ENCODE results near the gene LAG3. TPM values are rescaled to one million over a fixed set of nuclear protein-coding genes. Genes with fewer than 3 reads are reported as not detected.

Gene LAG3
- total RNA-seq, 1 experiment from 2014 or later, result 2.2 TPM

DNA sequence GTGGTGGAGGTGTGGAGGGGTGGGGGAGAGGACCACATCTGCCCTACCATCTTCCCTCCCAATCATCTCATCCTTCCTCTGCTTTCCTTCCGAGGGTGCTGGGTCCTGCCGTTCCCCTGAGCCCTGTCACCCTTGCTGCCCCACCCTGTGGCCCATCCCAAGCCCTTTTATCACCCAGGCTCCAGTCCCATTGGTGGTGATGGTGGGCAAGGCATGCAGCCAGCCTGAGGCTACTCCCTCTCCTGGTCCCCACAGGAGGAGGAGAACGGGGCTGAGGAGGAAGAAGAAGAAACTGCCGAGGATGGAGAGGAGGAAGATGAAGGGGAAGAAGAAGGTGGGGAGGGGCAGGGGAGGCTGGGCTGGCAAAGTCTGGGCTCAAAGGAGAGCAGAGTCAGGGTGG is 2.7 kb upstream of the LAG3 start:
- peaks cover 10% of the 10 kb centered on the region for H3K4me1 ChIP-seq (ENCODE audit: insufficient read depth, low read length)
- H2BK20ac ChIP-seq (ENCODE audit: low read depth, low read length, poor library complexity, severe bottlenecking), result no peak overlapping the region
- no peak overlapping the region for H3T11ph ChIP-seq (ENCODE audit: low read length)
- H3K4ac ChIP-seq (ENCODE audit: low read depth, low read length), result no peak overlapping the region
- H3K9ac ChIP-seq (ENCODE audit: extremely low read depth, insufficient read length, low read length), result no peak overlapping the region
- peaks cover 33% of the 10 kb centered on the region for H3K23me2 ChIP-seq (ENCODE audit: insufficient read length, low read depth, low read length, poor library complexity, severe bottlenecking)
- no peak overlapping the region for H2BK120ac ChIP-seq (ENCODE audit: low read depth, low read length, poor library complexity, severe bottlenecking)
- no peak overlapping the region for H4K5ac ChIP-seq (ENCODE audit: insufficient read length, low read depth, low read length)
- no peak overlapping the region for H4K91ac ChIP-seq (ENCODE audit: insufficient read length, low read depth, low read length)
- H2BK15ac ChIP-seq (ENCODE audit: low read depth, low read length), result no peak overlapping the region
- H2AK5ac ChIP-seq (ENCODE audit: insufficient read length, low read length), result no peak overlapping the region
- Mint-ChIP-seq H3K36me3 (ENCODE audit: insufficient read depth in 1 of 3, low read depth in 3 of 3) (peaks cover 23 to 34% (median 31%) of the 10 kb centered on the region in 3 experiments; a peak in 6 of 7 replicates), H3K9me3 (peaks cover 0 to 1% of the 10 kb centered on the region in 2 experiments; a peak in 2 of 5 replicates), H3K27ac (peak overlapping the region in 1 of 3 experiments; percentile 98; a peak in 2 of 7 replicates), H3K27me3 (ENCODE audit: low read depth) (peaks cover 21% of the 10 kb centered on the region), H3K4me3 (peak overlapping the region; percentile 49 to 82; a peak in 3 of 5 replicates), H3K4me1 (peaks cover 47 to 71% of the 10 kb centered on the region in 2 experiments)
- no peaks in the 10 kb centered on the region for H3K79me1 ChIP-seq (ENCODE audit: insufficient read depth, low read depth, low read length, poor library complexity, severe bottlenecking)
- no peak overlapping the region for H3K14ac ChIP-seq (ENCODE audit: insufficient read depth, low read length)
- no peaks in the 10 kb centered on the region for H3K9me3 ChIP-seq (ENCODE audit: control insufficient read depth, low read depth, low read length)
- no peak overlapping the region for H3K4me2 ChIP-seq (ENCODE audit: insufficient read depth, insufficient read length, low read length)
- no peak overlapping the region for H2AFZ ChIP-seq (ENCODE audit: low read length)
- WGBS (ENCODE audit: extremely low coverage, insufficient read length, low lambda C conversion rate), result no CpG with 5 or more reads among the region's 4 CpGs
- no peak overlapping the region for H2BK12ac ChIP-seq (ENCODE audit: insufficient read length, low read depth, low read length)
- H3K79me2 ChIP-seq (ENCODE audit: insufficient read depth, low read length), result peaks cover 11% of the 10 kb centered on the region; the same call in 1 of the 2 replicates
- no peaks in the 10 kb centered on the region for H4K20me1 ChIP-seq (ENCODE audit: control insufficient read depth, insufficient read depth, insufficient read length)
- H2BK5ac ChIP-seq (ENCODE audit: insufficient read length, low read length), result no peak overlapping the region
- no peak for DNase-seq
- no peak overlapping the region for H3K18ac ChIP-seq (ENCODE audit: insufficient read length, low read depth, low read length)
- no peak overlapping the region for H4K8ac ChIP-seq (replicated peaks; ENCODE audit: insufficient read length, low read depth, low read length)
- H3K56ac ChIP-seq (ENCODE audit: insufficient read length, low read depth, low read length), result no peak overlapping the region
- no peak overlapping the region for H3K27ac ChIP-seq (ENCODE audit: insufficient read length, low read depth, low read length)
- peaks cover 3% of the 10 kb centered on the region; the same call in 1 of the 2 replicates for H3K27me3 ChIP-seq (ENCODE audit: insufficient read depth, low read length)
- H3K23ac ChIP-seq (ENCODE audit: insufficient read length, low read depth, low read length), result no peak overlapping the region
- TF ChIP-seq, protein P1, sequence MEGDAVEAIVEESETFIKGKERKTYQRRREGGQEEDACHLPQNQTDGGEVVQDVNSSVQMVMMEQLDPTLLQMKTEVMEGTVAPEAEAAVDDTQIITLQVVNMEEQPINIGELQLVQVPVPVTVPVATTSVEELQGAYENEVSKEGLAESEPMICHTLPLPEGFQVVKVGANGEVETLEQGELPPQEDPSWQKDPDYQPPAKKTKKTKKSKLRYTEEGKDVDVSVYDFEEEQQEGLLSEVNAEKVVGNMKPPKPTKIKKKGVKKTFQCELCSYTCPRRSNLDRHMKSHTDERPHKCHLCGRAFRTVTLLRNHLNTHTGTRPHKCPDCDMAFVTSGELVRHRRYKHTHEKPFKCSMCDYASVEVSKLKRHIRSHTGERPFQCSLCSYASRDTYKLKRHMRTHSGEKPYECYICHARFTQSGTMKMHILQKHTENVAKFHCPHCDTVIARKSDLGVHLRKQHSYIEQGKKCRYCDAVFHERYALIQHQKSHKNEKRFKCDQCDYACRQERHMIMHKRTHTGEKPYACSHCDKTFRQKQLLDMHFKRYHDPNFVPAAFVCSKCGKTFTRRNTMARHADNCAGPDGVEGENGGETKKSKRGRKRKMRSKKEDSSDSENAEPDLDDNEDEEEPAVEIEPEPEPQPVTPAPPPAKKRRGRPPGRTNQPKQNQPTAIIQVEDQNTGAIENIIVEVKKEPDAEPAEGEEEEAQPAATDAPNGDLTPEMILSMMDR (conservative IDR thresholded peaks at IDR 0.05), result no peak
